Activated CD8-positive, alpha-beta memory T cell treated with anti-CD3 and anti-CD28 coated beads for 24 hours (primary cell): Measurements from ENCODE around the gene DRAM1.

Source experiments
- DNase-seq: peaks from one replicate; pipeline ENCODE4 v3.0.0-alpha.2; 2020

DRAM1 gene

DNA sequence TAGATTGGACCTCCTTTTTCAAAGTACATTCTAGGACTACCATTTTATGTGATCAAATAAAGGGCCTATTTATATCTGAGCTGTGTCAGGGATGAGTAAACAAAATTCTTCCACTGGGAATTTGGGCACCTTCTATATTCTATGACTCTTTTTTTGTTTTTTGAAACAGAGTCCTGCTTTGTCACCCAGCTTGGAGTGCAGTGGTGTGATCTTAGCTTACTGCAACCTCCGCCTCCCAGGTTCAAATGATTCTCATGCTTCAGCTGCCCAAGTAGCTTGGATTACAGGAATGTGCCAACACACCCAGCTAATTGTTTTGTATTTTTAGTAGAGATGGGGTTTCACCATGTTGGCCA lies 64.8 kb downstream of the DRAM1 start:
- no peak for DNase-seq

DNA sequence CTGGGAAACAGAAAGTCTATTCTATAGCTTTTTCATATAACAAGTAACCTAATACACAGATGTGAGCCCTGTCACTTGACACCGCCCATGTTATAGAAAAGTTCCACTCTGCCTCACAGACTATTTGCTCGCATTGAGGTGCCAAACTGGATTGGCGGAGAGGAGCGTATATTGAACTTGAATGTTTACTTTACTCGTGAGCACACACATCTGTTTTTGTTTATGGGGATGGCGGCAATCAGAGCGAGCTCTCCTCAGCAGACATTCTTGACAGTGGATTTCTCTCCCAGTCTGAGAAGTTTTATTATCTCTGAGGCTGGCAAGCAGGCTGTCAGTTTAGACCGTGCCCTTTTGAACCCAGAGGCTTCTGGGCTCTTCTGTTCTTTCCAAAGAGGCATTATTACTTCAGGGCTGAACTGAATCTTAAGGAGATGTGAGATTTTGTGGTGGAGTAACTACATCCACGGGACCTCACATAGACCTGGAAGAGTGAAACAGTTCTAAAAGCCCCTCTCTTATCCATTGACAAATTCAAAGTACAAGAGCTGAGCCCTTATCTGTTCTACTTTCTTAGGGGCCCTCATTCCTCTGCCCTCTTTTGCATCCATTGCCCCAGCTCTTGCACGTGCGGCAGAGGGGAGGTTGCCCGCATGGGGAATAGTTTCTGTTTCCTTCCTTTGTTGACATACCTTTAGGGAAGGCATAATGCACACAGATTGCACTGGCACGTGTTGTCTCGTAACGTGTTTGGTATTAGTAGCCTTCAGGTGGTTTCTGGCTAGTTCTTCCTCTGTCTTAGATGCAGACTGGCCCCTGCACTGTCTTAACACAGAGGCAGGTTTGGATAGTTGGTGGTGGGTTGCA lies 68.2 kb downstream of the DRAM1 start:
- no peak for DNase-seq

- DNase-seq, result no peak
Measured at GRCh38 chr12:101946233-101946611, 68.8 kb downstream of the DRAM1 start.

DNA sequence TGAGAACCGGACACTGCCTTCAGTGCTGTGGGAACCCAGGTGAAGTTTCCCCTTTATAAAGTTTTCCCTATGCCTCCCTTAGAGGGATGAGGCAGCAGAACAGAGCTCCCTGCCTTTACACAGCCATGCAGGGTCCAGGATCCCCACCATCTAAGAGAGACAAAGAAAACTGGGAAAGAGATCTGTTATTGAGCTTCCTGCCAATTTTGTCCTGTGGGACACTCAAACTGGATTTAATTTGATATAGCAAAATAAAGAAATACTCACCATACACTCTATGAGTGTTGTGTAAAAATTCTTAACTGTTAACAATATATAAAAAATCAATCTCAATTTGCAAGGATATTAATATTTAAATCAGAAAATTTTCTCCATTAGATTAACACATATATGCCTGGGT lies 69.9 kb downstream of the DRAM1 start:
- no peak for DNase-seq

GRCh38 chr12:101948365-101948764 lies 71.0 kb downstream of the DRAM1 start:
- DNase-seq, result no peak

DNA sequence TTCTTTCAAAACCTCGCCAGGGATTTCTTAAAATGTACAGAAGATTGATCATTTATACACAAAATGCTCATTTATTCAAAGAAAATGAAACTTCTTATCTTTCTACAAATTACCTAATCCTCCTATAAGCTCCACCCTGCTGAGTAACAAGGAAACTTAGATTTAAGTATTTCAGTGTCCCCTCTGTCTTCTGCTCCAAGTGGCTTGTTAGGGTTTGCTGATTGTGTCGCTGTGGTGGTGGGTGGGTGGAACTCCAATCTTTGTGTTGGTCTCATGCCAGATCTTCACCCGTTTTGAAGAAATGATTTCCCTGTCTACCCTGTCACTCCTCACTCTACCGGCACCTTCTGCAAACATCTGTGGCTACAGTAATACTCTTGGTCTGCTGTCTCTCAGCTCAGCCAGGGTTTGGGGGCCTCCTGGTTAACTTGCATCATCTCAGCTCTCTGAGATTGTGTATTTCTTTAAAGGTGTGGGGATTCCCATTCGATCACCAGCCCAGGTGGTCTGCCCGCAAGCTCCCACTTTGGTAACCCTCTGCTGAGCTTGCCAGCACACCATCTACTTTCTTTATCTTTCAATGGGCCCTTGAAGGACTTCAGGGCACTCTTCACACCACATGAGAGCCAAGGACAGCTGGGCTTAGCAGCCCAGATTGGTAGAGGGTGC lies 73.8 kb downstream of the DRAM1 start:
- no peak for DNase-seq

DNA sequence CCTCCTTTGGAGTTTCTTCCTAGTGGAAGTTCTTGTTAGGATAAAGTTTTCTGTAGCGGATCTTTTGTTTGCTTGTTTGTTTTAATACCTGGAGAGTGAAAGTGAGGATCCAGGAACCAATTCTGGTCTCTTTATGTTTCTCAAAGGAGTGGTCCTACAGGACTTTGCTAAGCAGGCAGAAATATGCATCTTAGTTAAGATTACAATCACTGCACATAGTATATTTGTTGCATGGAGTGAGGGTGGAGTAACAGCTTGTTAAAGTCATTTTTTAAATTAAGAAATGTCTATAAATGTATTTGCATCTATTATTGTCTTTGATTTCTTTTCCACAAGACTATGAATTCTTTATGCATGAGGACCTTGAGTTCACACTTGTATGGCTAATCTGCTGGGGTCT lies 76.7 kb downstream of the DRAM1 start:
- DNase-seq, result no peak

DNA sequence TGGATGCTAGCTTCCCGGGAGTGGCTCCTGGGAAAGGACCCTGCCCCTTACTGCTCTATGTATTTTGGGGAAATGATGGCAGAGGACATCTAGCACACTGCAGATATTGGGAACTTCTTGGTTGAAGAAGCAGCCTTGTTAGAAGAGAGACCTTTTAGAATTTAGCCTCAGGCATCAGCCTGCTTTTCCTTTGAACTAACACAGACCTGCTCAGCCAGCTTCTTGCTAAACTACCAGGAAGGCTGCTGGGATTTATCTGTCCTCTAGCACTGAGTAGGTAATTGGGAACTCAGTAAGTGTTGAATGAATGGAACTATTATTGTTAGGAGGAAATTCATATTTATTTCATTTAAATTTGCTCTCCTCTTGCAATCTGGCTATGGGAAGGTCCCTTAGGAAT lies 77.3 kb downstream of the DRAM1 start:
- DNase-seq, result no peak

DNA sequence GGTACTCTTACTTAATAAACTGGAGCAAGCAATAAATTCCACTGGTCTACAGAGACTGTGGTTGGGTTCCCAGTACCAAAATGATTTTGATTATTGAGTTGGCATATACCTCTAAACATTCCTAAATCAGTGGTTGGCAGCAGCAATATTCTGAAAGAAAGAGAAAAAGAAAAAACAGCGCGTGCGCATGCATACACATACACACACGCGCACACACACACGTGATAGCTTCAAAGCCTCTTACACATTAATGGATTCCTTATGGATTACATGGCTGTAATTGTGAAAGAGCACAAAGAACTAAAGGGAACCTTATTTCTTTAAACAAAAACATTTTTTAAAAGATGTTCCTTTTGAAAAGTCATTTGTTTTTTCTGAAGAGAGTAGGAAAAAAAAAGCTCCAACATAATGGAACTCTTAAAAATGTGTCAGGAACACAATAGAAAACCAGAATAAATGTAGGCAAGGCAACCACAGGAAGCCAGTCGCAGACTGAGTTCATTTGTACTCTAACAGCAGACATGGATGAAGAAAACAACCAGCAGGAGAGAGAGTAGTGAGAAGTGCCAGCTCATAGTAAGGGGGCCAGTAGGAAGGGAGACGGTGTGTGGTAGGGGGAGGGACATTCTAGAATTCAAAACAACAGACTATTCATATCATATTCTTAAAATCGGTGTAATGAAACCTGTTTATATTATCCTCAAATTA lies 80.0 kb downstream of the DRAM1 start:
- no peak for DNase-seq

DNA sequence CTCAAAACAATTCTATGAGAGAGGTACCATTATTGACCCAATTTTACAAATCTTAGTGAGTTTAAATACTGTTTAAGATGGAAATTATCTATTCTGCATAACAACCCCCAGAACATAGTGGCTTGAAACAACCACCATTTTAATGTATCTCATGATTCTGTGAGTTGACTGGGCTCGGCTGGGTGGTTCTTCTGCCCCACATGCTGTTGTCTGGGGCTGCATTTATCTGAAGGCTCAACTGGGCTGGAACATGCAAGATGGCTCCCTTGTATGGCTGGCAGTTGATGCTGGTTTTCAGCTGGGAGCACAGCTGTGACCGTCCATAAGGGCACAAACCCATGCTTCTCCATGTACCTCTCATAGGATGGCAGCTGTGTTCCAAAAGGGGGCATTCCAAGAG lies 82.2 kb downstream of the DRAM1 start:
- no peak for DNase-seq

DNA sequence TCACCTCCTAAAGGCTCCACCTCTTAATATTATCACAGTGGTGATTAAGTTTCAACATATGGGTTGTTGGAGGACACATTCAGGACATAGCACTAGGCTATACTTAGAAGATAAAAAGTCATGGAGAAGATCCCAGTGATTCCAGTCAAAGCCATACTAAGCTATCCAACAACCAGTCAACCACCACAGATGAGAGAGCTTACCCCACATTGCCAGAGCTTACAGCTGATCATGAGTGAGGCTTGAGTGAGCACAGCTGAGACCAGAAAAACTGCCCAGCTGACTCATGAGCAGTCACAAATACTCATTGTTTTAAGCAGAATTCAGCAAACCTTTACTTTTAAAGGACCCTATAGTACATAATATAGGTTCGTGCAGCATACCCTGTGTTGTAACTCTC lies 85.1 kb downstream of the DRAM1 start:
- DNase-seq, result no peak

DNA sequence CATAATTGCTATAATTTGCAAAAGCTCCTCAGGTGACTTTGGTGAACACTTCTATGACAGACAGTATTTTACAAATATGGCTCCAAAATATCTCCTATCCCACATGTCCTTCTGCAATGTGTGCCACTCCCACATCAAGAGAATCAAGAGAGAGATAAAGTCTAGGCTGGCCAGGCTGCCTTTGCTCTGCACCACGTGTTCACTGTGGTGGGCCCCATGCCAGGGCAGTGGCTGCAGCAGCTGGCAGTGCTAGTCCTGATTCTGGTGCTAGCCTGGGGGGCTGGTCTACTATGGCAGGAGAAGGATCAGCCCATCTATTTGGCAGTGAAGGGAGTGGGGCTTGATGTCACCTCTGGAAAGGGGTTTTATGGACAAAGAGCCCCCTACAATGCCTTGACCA lies 86.3 kb downstream of the DRAM1 start:
- DNase-seq, result no peak

DNA sequence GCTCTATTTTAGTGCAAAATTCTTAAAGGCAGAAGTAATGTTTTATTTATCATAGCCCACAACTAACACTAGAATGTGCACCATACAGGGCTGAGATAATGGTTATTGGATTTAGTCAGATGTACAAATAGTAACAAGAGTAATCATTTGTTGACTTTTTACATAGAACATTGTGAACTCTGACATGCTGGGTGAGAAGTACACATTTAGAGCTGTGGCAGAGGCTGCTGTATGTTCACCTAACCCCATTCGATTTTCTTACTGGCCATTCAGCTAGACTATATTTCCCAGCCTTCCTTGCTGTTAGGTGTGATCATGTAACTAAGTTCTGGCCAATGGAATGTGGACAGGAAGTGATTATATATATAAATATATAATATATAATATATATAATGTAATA lies 89.1 kb downstream of the DRAM1 start:
- no peak for DNase-seq

- no peak for DNase-seq
Measured at GRCh38 chr12:101967506-101967905, 90.1 kb downstream of the DRAM1 start.

- DNase-seq, result no peak
Measured at GRCh38 chr12:101968770-101969169, 91.4 kb downstream of the DRAM1 start.
